ENCODE measurements around the gene MLLT10. TPM values are rescaled to one million over a fixed set of nuclear protein-coding genes. Genes with fewer than 3 reads are reported as not detected.

Gene MLLT10
- total RNA-seq, 1 experiment from 2014 or later = 7.9 TPM

DNA sequence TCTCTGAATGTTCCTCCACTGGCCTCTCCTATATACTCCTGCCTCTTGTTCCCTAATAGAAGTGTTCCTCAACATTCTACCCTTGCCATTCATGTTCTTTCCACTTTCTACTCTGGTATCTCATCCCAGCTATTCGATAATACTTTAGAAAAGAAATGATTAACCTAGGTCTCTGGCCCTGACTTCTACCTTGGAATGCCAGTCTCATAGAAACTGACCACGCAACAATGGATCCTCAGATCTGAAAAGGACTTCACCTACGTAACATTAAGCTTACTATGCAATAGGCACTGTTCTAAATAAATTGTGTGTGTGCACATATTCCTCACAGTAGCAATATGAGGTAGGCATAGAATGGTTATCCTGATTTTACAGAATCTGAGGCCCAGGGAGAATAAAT lies 235.0 kb downstream of the MLLT10 start:
- no peak for DNase-seq (ENCODE audit: low spot score)

GRCh38 chr10:21771219-21771618 lies 237.2 kb downstream of the MLLT10 start:
- DNase-seq (ENCODE audit: low spot score) = no peak

- DNase-seq (ENCODE audit: low spot score) = no peak
These were observed 242.9 kb downstream of the MLLT10 start for GRCh38 chr10:21776883-21777282.

GRCh38 chr10:21791276-21791675 lies 257.2 kb downstream of the MLLT10 start:
- DNase-seq (ENCODE audit: low spot score) = no peak

Other genes with a start within 250 kb of the MLLT10 start
- 0.18 and 0.33 TPM in 2 replicates for gene SKIDA1, start 8.6 kb upstream of the MLLT10 start, total RNA-seq (2014; rRNA removed; shearing (Covaris generic))